Measurements from ENCODE around the gene CHRNA1.

DNA sequence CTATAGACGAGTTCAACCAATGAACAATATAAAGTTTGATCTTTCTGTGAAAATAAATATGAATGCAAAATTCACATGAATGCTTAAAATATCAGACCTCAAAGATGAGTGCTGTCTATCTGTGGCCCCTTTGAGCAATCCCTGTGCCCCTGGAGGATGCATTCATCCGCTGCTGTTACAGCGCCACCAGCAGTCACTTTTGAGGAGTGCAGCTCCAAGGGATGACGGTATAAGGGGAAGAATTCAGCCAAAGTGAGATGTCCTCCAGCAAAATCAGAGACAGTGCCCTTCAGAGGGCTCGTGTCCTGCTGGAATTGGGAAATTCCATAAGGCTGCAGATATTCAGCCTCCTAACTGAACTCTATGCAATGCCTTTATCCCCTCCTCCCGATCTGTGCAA, 12.0 kb upstream of the CHRNA1 start:
- TF ChIP-seq CTCF (IDR thresholded peaks at IDR 0.05; ENCODE audit: low read depth, low read length, poor library complexity, severe bottlenecking), result peak; percentile 69
- no peak for TF ChIP-seq EZH2phosphoT487 (IDR thresholded peaks at IDR 0.05; ENCODE audit: borderline replicate concordance, low read length)

All from DOHH2 (cell line).